GM12892 (cell line): Measurements from ENCODE around the gene MXRA8.
"Not testable (repeated sequence)": the region's sequence is repeated elsewhere in the genome, so short reads cannot be mapped to it uniquely, and the experiment has no call there.

Source experiments
- DNase-seq: peaks from one replicate; pipeline ENCODE4 v3.0.0; 2011; ENCODE audit not compliant: insufficient read length
- FAIRE-seq: peaks from 2 replicates; lab custom pipeline; 2011; peaks lifted over from hg19 to GRCh38; lab: Jason Lieb, UNC
- POLR2A ChIP-seq: IDR thresholded peaks from 2 replicates; pipeline ENCODE4 v1.6.1; 2011; ENCODE audit warnings: low read depth, low read length, control low read depth
- POLR2AphosphoS5 ChIP-seq: IDR thresholded peaks from 2 replicates; pipeline ENCODE4 v1.6.1; 2011; ENCODE audit warnings: low read depth, low read length, control low read depth
- TAF1 ChIP-seq: IDR thresholded peaks from 2 replicates; pipeline ENCODE4 v1.6.1; 2011; ENCODE audit warnings: low read depth, mild to moderate bottlenecking, control low read depth, low read length, borderline replicate concordance

The MXRA8 gene

GRCh38 chr1:1373815-1374588 is 15.6 kb upstream of the MXRA8 start:
- DNase-seq (no peak), FAIRE-seq (no peak)
- TF ChIP-seq POLR2A (no peak), POLR2AphosphoS5 (no peak)

DNA sequence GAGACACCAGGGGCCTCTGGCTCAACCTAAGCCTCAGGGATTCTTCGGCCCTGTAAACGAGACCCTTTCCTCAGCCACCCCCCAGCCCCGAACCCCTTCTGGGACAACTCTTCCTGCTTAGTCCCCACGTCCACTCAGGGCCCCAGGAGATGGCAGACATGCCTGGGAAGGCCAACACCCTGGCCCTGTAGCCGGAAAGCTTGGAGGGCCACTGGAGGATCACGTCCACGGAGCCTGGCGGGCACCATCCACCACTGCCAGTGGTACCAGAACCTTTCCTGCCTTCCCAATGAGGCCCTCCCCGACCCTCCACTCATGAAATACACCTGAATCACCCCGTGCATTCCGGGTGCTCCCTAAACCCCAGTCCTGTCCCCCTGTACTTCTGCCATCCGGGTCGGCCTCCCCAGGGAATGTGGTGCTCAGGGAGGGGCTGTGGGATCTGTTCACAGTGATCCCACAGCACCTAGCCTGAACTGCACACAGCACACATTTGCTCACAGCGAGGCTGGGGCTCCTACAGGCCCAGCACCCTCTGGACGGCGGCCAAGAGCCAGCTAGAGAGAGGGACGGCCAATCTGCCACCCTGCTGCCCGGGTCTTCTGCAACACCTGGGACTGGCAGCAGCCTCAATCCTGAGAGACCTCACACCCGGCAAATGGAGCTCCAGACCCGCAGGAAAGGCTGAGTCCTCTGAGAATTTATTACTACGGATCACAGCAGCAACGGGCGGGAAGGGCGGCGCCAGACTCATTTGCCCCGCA is 14.9 kb upstream of the MXRA8 start:
- DNase-seq (no peak), FAIRE-seq (no peak)
- TF ChIP-seq POLR2AphosphoS5 (no peak), POLR2A (no peak), TAF1 (no peak)

DNA sequence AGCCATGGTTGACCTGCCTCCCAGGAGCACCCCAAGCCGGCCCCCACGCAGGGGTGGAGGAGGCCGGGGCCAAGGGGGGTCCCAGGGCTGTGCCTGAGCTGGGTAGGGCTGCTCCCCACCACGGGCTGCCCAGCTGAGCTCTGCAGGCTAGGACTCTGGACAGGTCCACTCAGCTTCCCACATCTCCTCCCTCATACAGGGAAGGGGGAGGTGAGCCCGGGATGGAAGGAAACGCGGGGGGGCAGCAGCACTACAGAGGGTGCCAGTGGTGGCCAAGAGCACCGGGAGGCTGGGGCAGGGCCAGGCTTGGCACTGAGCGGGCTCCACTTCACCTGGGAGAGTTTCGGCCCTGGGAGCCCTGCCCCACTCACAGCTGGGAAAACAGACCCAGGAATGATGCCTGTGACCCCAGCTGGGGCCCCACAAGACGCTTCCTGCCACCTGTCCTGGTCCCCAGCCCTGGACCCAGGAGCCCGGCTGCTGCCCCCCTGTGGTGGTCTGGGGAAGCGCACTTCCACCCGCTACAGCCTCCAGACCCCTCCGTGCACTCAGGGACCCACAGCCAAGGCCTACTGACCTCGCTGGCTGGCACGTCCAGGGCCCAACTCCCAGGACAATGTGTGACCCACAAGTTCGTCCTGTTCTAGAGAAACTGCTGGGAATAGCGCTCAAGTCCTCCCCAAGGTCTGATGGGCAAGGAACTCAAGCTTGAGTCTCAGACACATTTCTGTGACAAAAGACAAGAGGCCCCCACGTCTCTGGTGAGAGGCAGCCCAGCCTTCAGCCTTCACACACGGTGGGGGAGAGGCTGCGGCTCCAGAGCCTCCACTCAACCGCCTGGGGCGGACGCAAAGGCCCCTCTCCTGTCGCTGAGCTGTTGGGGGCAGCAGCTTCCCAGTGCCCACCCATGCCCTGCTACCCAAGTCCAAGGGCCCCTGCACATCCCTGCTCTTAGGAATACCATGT is 13.7 kb upstream of the MXRA8 start:
- TF ChIP-seq POLR2A (peak; percentile 20; the same call in 1 of the 2 replicates), TAF1 (no peak)
- FAIRE-seq (no peak), DNase-seq (peak; percentile 97)

DNA sequence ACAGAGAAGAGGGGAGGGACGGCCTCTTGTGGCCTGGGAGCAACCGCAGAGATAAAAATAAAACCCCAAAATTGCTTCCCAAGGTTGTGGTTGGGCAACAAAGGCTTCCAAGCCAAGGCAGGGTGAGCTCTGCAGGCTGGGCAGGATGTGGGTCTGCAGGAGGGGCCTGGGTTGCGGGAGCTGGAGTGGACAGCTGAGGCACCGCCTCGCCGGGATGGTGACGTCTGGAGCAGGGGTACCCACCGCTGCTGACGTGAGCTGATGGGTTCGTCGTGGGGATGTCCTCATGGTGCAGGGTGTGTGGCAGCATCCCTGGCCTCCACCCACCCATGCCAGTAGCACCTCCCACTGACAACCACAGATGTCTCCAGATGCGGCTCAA is 13.0 kb upstream of the MXRA8 start:
- DNase-seq (no peak), FAIRE-seq (no peak)
- no peak for TF ChIP-seq POLR2A
- TF ChIP-seq TAF1: no peak
- TF ChIP-seq POLR2AphosphoS5: no peak

- FAIRE-seq: no peak
These were observed 12.5 kb upstream of the MXRA8 start for GRCh38 chr1:1370771-1371300.

GRCh38 chr1:1370094-1370493 is 11.7 kb upstream of the MXRA8 start:
- not testable (repeated sequence) for DNase-seq, FAIRE-seq

More at GRCh38 chr1:1370771-1371300, 12.5 kb upstream of the MXRA8 start:
- no peak for DNase-seq
- no peak for TF ChIP-seq TAF1
- TF ChIP-seq POLR2AphosphoS5: no peak
- TF ChIP-seq POLR2A: no peak

- no peak for TF ChIP-seq POLR2A
- no peak for TF ChIP-seq POLR2AphosphoS5
- no peak for TF ChIP-seq TAF1
- no peak for DNase-seq
- peak; percentile 69 for FAIRE-seq
These were observed 9.0 kb upstream of the MXRA8 start for GRCh38 chr1:1367315-1367714.

DNA sequence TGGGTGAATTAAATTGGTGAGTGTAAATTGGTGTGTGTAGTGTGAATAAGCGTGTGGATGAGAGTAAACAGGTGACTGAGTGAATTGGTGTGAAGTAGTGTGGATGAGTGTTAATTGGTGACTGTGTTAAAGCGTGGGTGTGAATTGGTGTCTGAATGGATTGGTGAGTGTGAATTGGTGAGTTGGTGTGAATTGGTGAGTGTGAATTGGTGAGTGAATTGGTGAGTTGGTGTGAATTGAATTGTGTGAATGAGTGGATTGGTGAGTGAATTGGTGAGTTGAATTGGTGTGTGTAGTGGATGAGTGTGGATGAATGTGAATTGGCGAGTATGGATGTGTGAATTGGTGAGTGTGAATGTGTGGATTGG is 8.3 kb upstream of the MXRA8 start:
- TF ChIP-seq POLR2A (no peak), POLR2AphosphoS5 (no peak), TAF1 (no peak)
- DNase-seq (no peak), FAIRE-seq (no peak)

DNA sequence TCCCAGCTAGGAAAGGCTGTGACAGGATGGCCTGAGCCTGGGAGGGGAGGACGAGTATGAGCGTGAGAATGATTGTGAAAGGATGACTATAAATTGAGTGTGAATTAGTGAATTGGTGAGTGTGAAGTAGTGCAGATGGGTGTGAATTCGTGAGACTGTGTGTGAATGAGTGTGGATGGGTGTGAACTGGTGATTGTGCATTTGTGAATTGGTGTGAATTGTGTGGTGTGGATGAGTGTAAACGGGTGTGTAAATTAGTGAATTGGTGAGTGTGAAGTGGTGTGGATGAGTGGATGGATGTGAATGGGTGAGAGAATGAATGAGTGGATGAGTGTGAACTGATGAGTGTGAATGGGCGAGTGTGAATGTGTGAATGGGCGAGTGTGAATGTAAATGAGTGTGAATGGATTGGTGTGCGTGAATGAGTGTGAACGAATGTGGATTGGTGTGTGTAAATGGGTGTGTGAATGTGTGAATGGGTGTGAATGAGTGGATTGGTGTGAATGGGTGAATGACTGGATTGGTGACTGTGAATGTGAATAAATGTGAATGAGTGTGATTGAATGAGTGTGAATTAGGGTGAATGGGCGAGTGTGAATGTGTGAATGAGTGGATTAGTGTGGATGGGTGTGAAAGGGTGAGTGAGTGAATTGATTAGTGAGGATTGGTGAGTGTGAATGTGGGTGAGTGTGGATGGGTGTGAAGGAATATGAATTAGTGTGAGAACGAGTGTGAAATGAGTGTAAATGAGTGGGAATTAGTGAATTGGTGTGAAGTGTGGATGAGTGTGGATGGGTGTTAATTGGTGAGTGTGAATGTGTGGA is 7.7 kb upstream of the MXRA8 start:
- TF ChIP-seq POLR2A (no peak), TAF1 (no peak), POLR2AphosphoS5 (no peak)
- FAIRE-seq (no peak), DNase-seq (no peak)

DNA sequence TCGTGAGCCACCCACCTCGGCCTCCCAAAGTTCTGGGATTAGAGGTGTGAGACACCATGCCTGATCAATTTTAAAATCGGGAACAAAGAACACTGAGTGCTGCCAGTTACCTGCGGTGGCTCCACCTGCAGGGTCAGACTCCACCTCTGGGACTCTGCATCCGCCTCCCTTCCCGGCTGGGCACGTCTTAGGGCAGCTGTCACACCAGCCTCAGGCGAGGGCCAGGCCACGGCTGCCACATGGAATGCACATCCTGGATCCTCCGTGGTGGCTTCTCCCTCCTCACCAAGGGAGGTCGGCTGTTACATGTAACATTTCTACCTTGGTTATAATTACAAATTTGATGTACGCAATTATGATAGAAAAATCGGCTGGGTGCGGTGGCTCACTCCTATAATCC is 5.9 kb upstream of the MXRA8 start:
- no peak for FAIRE-seq
- no peak for DNase-seq

GRCh38 chr1:1361982-1362423 is 3.6 kb upstream of the MXRA8 start:
- FAIRE-seq: no peak
- DNase-seq: no peak
- TF ChIP-seq POLR2A: no peak
- TF ChIP-seq POLR2AphosphoS5: no peak
- no peak for TF ChIP-seq TAF1

More for the DNA sequence above, 5.9 kb upstream of the MXRA8 start:
- TF ChIP-seq TAF1 (no peak), POLR2AphosphoS5 (no peak), POLR2A (no peak)
